ENCODE data around the gene ZDHHC13.

DNA sequence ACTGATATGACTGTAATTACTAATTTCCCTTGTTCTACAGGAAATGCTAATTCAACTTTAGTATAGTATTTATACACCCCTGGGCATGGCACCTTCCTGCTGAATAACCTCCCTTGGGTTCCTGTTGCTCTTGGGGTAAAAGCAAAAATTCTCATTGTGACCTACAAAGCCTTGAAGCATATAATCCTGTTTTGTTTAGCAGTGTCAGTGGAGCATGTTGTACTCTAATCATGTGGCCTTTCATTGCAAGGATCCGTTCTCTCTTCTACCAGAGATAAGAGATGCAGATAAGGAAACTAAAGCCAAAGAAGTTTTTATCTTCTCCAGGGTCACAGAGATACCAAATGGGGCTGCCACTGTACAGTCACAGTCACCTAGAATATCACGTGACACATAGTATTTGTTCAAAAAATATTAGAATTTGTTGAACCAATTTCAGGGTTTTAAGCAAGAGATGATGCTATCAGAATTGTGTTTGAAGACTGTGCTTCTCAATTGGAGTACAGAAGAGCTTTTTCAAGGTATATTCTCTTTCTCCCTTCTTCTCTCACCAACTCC, 59.7 kb downstream of the ZDHHC13 start:
- TF ChIP-seq, protein P1, sequence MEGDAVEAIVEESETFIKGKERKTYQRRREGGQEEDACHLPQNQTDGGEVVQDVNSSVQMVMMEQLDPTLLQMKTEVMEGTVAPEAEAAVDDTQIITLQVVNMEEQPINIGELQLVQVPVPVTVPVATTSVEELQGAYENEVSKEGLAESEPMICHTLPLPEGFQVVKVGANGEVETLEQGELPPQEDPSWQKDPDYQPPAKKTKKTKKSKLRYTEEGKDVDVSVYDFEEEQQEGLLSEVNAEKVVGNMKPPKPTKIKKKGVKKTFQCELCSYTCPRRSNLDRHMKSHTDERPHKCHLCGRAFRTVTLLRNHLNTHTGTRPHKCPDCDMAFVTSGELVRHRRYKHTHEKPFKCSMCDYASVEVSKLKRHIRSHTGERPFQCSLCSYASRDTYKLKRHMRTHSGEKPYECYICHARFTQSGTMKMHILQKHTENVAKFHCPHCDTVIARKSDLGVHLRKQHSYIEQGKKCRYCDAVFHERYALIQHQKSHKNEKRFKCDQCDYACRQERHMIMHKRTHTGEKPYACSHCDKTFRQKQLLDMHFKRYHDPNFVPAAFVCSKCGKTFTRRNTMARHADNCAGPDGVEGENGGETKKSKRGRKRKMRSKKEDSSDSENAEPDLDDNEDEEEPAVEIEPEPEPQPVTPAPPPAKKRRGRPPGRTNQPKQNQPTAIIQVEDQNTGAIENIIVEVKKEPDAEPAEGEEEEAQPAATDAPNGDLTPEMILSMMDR (IDR thresholded peaks at IDR 0.05), result no peak
- no peak for TF ChIP-seq ZFX (IDR thresholded peaks at IDR 0.05; ENCODE audit: borderline replicate concordance)
